GM19468 (cell line): ENCODE results near the gene SLC7A7.
"Not testable (repeated sequence)": the region's sequence is repeated elsewhere in the genome, so short reads cannot be mapped to it uniquely, and the experiment has no call there.

Experiments used
- ATAC-seq: cut with Tn5 transposase; IDR thresholded peaks from one replicate; pipeline ENCODE4 v1.9.1; 2021; ENCODE audit warnings: mild to moderate bottlenecking, moderate library complexity, moderate number of reproducible peaks; ENCODE audit not compliant: unreplicated experiment; ENCODE audit errors: extremely low read depth

Gene SLC7A7

GRCh38 chr14:22822571-22823098 is 7.4 kb upstream of the SLC7A7 start:
- no peak for ATAC-seq

GRCh38 chr14:22822016-22822570 is 6.9 kb upstream of the SLC7A7 start:
- ATAC-seq: no peak

GRCh38 chr14:22821193-22822015 is 6.2 kb upstream of the SLC7A7 start:
- no peak for ATAC-seq

- no peak for ATAC-seq
Observed at GRCh38 chr14:22820731-22821130, 5.5 kb upstream of the SLC7A7 start.

GRCh38 chr14:22819151-22819988 is 4.1 kb upstream of the SLC7A7 start:
- no peak for ATAC-seq

GRCh38 chr14:22814373-22814772 is 862 bp downstream of the SLC7A7 start:
- ATAC-seq: no peak

GRCh38 chr14:22813145-22813544 is 2.1 kb downstream of the SLC7A7 start:
- ATAC-seq: no peak

- no peak for ATAC-seq
Observed at GRCh38 chr14:22812744-22813143, 2.5 kb downstream of the SLC7A7 start.

GRCh38 chr14:22811722-22812121 is 3.5 kb downstream of the SLC7A7 start:
- ATAC-seq: no peak

GRCh38 chr14:22808388-22809209 is 6.6 kb downstream of the SLC7A7 start:
- ATAC-seq: no peak

- no peak for ATAC-seq
Observed at GRCh38 chr14:22807432-22808087, 7.7 kb downstream of the SLC7A7 start.

GRCh38 chr14:22805235-22805634 is 10.0 kb downstream of the SLC7A7 start:
- ATAC-seq: not testable (repeated sequence)

GRCh38 chr14:22803687-22803974 is 11.6 kb downstream of the SLC7A7 start:
- no peak for ATAC-seq

GRCh38 chr14:22802860-22803686 is 12.2 kb downstream of the SLC7A7 start:
- no peak for ATAC-seq

- no peak for ATAC-seq
Observed at GRCh38 chr14:22801716-22802115, 13.5 kb downstream of the SLC7A7 start.

GRCh38 chr14:22800346-22800745 is 14.9 kb downstream of the SLC7A7 start:
- ATAC-seq: no peak

- ATAC-seq: no peak
Observed at GRCh38 chr14:22798528-22798927, 16.7 kb downstream of the SLC7A7 start.

GRCh38 chr14:22797017-22797917 is 18.0 kb downstream of the SLC7A7 start:
- no peak for ATAC-seq
